Esophagus muscularis mucosa (tissue), 4 donors: ENCODE results near the gene RAET1E. TPM values are rescaled to one million over a fixed set of nuclear protein-coding genes. Genes with fewer than 3 reads are reported as not detected.
"Not testable (repeated sequence)": the region's sequence is repeated elsewhere in the genome, so short reads cannot be mapped to it uniquely, and the experiment has no call there.

ENCODE experiments used
- DNase-seq: peaks from one replicate; pipeline ENCODE4 v3.0.0-alpha.2; 2017; ENCODE audit errors: extremely low spot score
- H3K27ac ChIP-seq, 4 donors: fragments of 200-600 bp; sonication (generic); replicated peaks in 1 of 4; 1 replicate in 3 of 4; 2 replicates in 1 of 4; pipeline ENCODE4 v1.5.1; 2016 to 2019; ENCODE audit warnings: mild to moderate bottlenecking in 1 of 4
- H3K27me3 ChIP-seq, 4 donors: fragments of 200-600 bp; sonication (generic); one replicate each; pipeline versions ENCODE4 v1.5.1 to v1.6.0; 2016 to 2019
- H3K36me3 ChIP-seq, 4 donors: fragments of 200-600 bp; sonication (generic); one replicate each; pipeline ENCODE4 v1.5.1; 2016 to 2019
- H3K4me1 ChIP-seq, 4 donors: fragments of 200-600 bp; sonication (generic); one replicate each; pipeline ENCODE4 v1.5.1; 2016 to 2019
- H3K4me3 ChIP-seq, 4 donors: fragments of 200-600 bp; sonication (generic); 1 replicate in 2 of 4; 2 replicates in 2 of 4; pipeline ENCODE4 v1.5.1; 2016 to 2019; ENCODE audit warnings: mild to moderate bottlenecking in 4 of 4, moderate library complexity in 1 of 4
- H3K9me3 ChIP-seq, 4 donors: fragments of 200-600 bp; sonication (generic); 1 replicate in 3 of 4; 2 replicates in 1 of 4; pipeline ENCODE4 v1.5.1; 2016 to 2019
- CTCF ChIP-seq, 3 experiments: fragments of 200-600 bp in 2 of 3; fragments of 450-650 bp in 1 of 3; sonication (generic) in 2 of 3; IDR thresholded peaks; one replicate each; pipeline ENCODE4 v1.5.1; 2017 to 2019; ENCODE audit warnings: antibody characterized with exemption in 3 of 3, mild to moderate bottlenecking in 2 of 3, moderate library complexity in 1 of 3
- EP300 ChIP-seq: sonication (generic); formaldehyde crosslinking; IDR thresholded peaks from one replicate; pipeline ENCODE4 v1.6.1; 2017; ENCODE audit warnings: antibody characterized with exemption
- POLR2A ChIP-seq: fragments of 450-650 bp; IDR thresholded peaks from one replicate; pipeline ENCODE4 v1.6.1; 2017; ENCODE audit warnings: antibody characterized with exemption, moderate library complexity, mild to moderate bottlenecking, low read depth
- POLR2AphosphoS5 ChIP-seq, 2 donors: sonication (generic); formaldehyde crosslinking; IDR thresholded peaks; one replicate each; pipeline ENCODE4 v1.6.1; 2017; ENCODE audit warnings: antibody characterized with exemption in 2 of 2
- WGBS: methylation state at CpG from one replicate; pipeline ENCODE4 v1.1.5; 2018; 5-methylcytosine and 5-hydroxymethylcytosine counted together
- intact Hi-C: fragments of 100-400 bp; cut with DNase I; formaldehyde crosslinking; loops from one replicate; pipeline ENCODE4 v1.15.1; 2023
- total RNA-seq, 4 donors: library from RNA; depleted of rRNA; stranded (reverse); fragments of >200 nt; gene quantifications; one replicate each; pipeline versions ENCODE4 v1.1.0 to v1.2.1, GENCODE V29; 2016

The RAET1E gene
- total RNA-seq, 4 donors from 2014 or later = 0.29 TPM; not detected in 3

GRCh38 chr6:149913085-149913484, 15.2 kb upstream of the RAET1E start:
- 82% methylated on average over 2 of the region's 2 CpGs for WGBS
- Histone ChIP-seq H3K4me3 (no peak overlapping the region), H3K9me3 (peaks cover 0 to 7% (median 2%) of the 10 kb centered on the region in 4 donors), H3K4me1 (no peaks in the 10 kb centered on the region), H3K36me3 (no peaks in the 10 kb centered on the region), H3K27me3 (no peaks in the 10 kb centered on the region), H3K27ac (no peak overlapping the region)
- intact Hi-C loops = no loop called here
- TF ChIP-seq CTCF (IDR thresholded peaks at IDR 0.05) (no peak), POLR2AphosphoS5 (IDR thresholded peaks at IDR 0.05) (no peak), POLR2A (no peak), EP300 (no peak)
- no peak for DNase-seq

DNA sequence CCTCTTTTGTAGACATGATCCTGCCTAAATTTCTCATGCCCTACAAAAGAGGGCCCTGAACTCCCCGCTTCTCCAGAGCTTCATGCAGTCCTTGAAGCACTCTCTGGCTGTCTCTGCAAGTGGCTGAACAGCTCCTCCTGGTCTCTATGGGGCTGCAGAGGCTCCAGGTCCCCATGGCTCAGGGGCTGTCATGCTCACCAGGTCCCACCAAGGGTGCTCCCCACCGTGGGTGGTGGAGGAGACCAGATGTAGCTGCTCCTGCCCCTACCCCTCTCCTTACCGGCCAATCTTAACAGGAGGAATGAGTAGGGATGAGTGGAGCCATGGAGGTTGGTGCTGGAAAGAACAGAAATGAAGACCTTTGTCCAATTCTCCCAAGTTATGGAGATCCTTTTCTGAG, 14.8 kb upstream of the RAET1E start:
- 80% methylated on average over 1 of the region's 3 CpGs for WGBS
- intact Hi-C loops = not testable (repeated sequence)

DNA sequence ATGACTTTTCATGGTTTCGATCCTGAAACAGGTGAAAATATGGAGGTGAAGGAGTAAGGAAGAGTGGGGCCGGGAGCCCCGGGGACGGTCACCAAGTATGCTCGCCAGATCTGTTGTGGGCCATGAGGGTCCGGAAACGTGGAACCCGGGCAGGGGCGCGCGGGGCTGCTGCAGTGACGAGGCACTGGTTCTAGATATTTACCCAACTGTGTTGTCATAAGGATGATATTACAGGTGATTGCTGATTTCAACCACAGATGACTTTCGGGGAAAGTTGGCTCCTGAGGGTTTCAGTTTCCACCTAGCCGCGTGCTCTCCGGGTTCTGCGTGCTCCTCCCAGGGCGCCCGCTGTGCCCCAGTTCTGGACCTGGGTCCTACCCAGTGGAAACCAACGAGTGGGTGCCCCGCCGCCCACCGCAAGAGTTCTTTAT, 12.8 kb upstream of the RAET1E start:
- TF ChIP-seq CTCF (IDR thresholded peaks at IDR 0.05) (no peak), POLR2AphosphoS5 (IDR thresholded peaks at IDR 0.05) (no peak), POLR2A (no peak), EP300 (no peak)
- DNase-seq = no peak
- Histone ChIP-seq H3K27me3 (no peaks in the 10 kb centered on the region), H3K4me1 (no peaks in the 10 kb centered on the region), H3K9me3 (peaks cover 0 to 7% (median 3%) of the 10 kb centered on the region in 4 donors), H3K36me3 (no peaks in the 10 kb centered on the region), H3K27ac (no peak overlapping the region), H3K4me3 (no peak overlapping the region)
- intact Hi-C loops = no loop called here
- 93% methylated on average over 23 of the region's 23 CpGs for WGBS

More for the DNA sequence above, 14.8 kb upstream of the RAET1E start:
- not testable (repeated sequence) for DNase-seq, H3K4me3 ChIP-seq, H3K9me3 ChIP-seq, H3K27ac ChIP-seq, H3K4me1 ChIP-seq, H3K27me3 ChIP-seq, H3K36me3 ChIP-seq

- Histone ChIP-seq H3K27ac (no peak overlapping the region), H3K27me3 (no peaks in the 10 kb centered on the region), H3K36me3 (no peaks in the 10 kb centered on the region), H3K4me1 (no peaks in the 10 kb centered on the region), H3K4me3 (no peak overlapping the region), H3K9me3 (peaks cover 0 to 7% (median 3%) of the 10 kb centered on the region in 4 donors)
- TF ChIP-seq POLR2A = no peak
- no peak for TF ChIP-seq CTCF (IDR thresholded peaks at IDR 0.05)
- no peak for TF ChIP-seq EP300
- TF ChIP-seq POLR2AphosphoS5 (IDR thresholded peaks at IDR 0.05) = no peak
- intact Hi-C loops = no loop called here
- 84% methylated on average over 9 of the region's 9 CpGs for WGBS
- DNase-seq = no peak
Observed at GRCh38 chr6:149909701-149910470, 12.0 kb upstream of the RAET1E start.

- DNase-seq, H3K27ac ChIP-seq, H3K4me1 ChIP-seq, H3K36me3 ChIP-seq, H3K9me3 ChIP-seq, H3K27me3 ChIP-seq, H3K4me3 ChIP-seq, intact Hi-C loops: not testable (repeated sequence)
- WGBS = 79% methylated on average over 4 of the region's 4 CpGs
Observed at GRCh38 chr6:149908480-149908879, 10.6 kb upstream of the RAET1E start.

- Histone ChIP-seq H3K27ac (no peak overlapping the region), H3K36me3 (no peaks in the 10 kb centered on the region), H3K9me3 (peaks cover 0 to 7% (median 3%) of the 10 kb centered on the region in 4 donors), H3K27me3 (no peaks in the 10 kb centered on the region), H3K4me1 (no peaks in the 10 kb centered on the region), H3K4me3 (no peak overlapping the region)
- DNase-seq = no peak
- intact Hi-C loops = no loop called here
- TF ChIP-seq POLR2AphosphoS5 (IDR thresholded peaks at IDR 0.05) (no peak), CTCF (IDR thresholded peaks at IDR 0.05) (no peak), POLR2A (no peak), EP300 (no peak)
- WGBS = 88% methylated on average over 2 of the region's 2 CpGs
Observed at GRCh38 chr6:149907317-149907716, 9.4 kb upstream of the RAET1E start.
